A673 (cell line): ENCODE measurements around the gene ADAMTSL2. TPM values are rescaled to one million over a fixed set of nuclear protein-coding genes. Genes with fewer than 3 reads are reported as not detected.

Source experiments
- BruUV-seq: library from RNA; stranded (reverse); fragments of 400-500 nt; replicated peaks from 2 replicates; lab custom pipeline; 2021; lab: Mats Ljungman, UMichigan
- CTCF ChIA-PET: fragments of 300-600 bp; sonication (Branson Sonifier 250); formaldehyde crosslinking; loops from one replicate; lab custom pipeline; 2022; ENCODE audit warnings: antibody characterized with exemption; lab: Charles Lee
- POLR2A ChIA-PET: fragments of 300-600 bp; sonication (Branson Sonifier 250); formaldehyde crosslinking; loops from one replicate; lab custom pipeline; 2022; ENCODE audit warnings: antibody characterized with exemption; ENCODE audit not compliant: low non-redundant PET; lab: Charles Lee
- DNase-seq: peaks from one replicate; pipeline ENCODE4 v3.0.0-alpha.2; 2015; ENCODE audit warnings: low spot score
- H3K27ac ChIP-seq: fragments of 200-600 bp; sonication (generic); 2 replicates; pipeline ENCODE4 v1.5.1; 2016; ENCODE audit warnings: mixed run types, low read depth, mild to moderate bottlenecking, mixed read lengths, antibody characterized with exemption, low read length; ENCODE audit not compliant: poor library complexity, severe bottlenecking
- H3K27me3 ChIP-seq: fragments of 200-600 bp; sonication (generic); replicated peaks from 2 replicates; pipeline ENCODE4 v1.6.1; 2017; ENCODE audit warnings: mixed run types, low read depth, mild to moderate bottlenecking, mixed read lengths, antibody characterized with exemption, low read length; ENCODE audit not compliant: insufficient read depth, poor library complexity
- H3K36me3 ChIP-seq: fragments of 200-600 bp; sonication (generic); 2 replicates; pipeline ENCODE4 v1.6.1; 2016; ENCODE audit warnings: mixed run types, mild to moderate bottlenecking, mixed read lengths, antibody characterized with exemption, low read length; ENCODE audit not compliant: insufficient read depth, poor library complexity, severe bottlenecking
- H3K4me1 ChIP-seq: fragments of 200-600 bp; sonication (generic); 2 replicates; pipeline ENCODE4 v1.6.1; 2017; ENCODE audit warnings: mixed run types, mild to moderate bottlenecking, mixed read lengths, antibody characterized with exemption, low read length; ENCODE audit not compliant: insufficient read depth, poor library complexity, severe bottlenecking
- H3K4me3 ChIP-seq: fragments of 200-600 bp; sonication (generic); 2 replicates; pipeline ENCODE4 v1.5.1; 2016; ENCODE audit warnings: low read depth, mixed run types, mild to moderate bottlenecking, mixed read lengths, low read length; ENCODE audit not compliant: poor library complexity, severe bottlenecking
- H3K9me3 ChIP-seq: fragments of 200-600 bp; sonication (generic); 2 replicates; pipeline ENCODE4 v1.6.1; 2016; ENCODE audit warnings: mixed run types, low read depth, mild to moderate bottlenecking, mixed read lengths, antibody characterized with exemption, low read length; ENCODE audit not compliant: poor library complexity, severe bottlenecking
- CTCF ChIP-seq: fragments of 300-800, 200-600 bp; sonication (generic); conservative IDR thresholded peaks from 2 replicates; pipeline ENCODE4 v1.5.1; 2017; ENCODE audit warnings: low read depth, mild to moderate bottlenecking, antibody characterized with exemption, low read length, moderate library complexity, mixed read lengths
- EZH2 ChIP-seq: fragments of 200-600 bp; sonication (generic); IDR thresholded peaks from 2 replicates; pipeline ENCODE4 v1.6.1; 2017; ENCODE audit warnings: borderline replicate concordance, low read depth, mild to moderate bottlenecking, mixed read lengths, antibody characterized with exemption, low read length; ENCODE audit not compliant: poor library complexity, severe bottlenecking
- intact Hi-C: fragments of 100-400 bp; cut with micrococcal nuclease; formaldehyde crosslinking; loops from one replicate; pipeline ENCODE4 v1.10.0; 2022; ENCODE audit not compliant: unreplicated experiment
- total RNA-seq: library from RNA; stranded (reverse); gene quantifications from 2 replicates; pipeline ENCODE4 v1.2.3, GENCODE V29; 2021

ADAMTSL2 gene
- total RNA-seq, 1 experiment from 2014 or later: 0.06 TPM

DNA sequence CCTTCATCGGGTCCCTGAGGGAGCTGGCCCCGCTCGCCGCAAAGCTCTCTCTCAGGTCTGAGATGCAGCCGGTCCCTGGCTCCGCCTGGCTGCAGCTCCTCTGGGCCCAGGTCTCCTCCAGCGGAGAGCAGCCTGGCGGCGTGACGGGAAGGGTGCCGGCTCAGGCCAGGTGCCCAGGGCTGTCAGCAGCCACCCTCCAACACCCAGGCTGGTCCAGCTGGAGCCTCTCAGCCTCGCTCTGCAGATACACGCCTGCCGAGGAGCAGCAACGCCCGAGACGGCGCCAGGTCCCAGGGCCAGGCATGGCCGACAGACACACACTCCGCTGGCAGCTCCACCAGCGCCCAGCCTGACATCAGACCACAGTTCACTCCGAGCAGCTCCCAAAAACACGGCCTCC, 49.1 kb downstream of the ADAMTSL2 start:
- intact Hi-C loops: no loop called here
- ChIA-PET CTCF (no interaction called here), POLR2A (interaction anchor here (0.7 kb wide), 1 partner anchor 135 kb away, joined by 12 read pairs; no protein-coding TSS in a partner anchor)
- Histone ChIP-seq H3K27me3 (no peaks in the 10 kb centered on the region), H3K4me1 (peaks cover 38% of the 10 kb centered on the region), H3K27ac (no peak overlapping the region), H3K4me3 (no peak overlapping the region), H3K36me3 (no peaks in the 10 kb centered on the region), H3K9me3 (peaks cover 3% of the 10 kb centered on the region)
- no TSS peak for BruUV-seq
- TF ChIP-seq CTCF (no peak), EZH2 (no peak)
- no peak for DNase-seq

DNA sequence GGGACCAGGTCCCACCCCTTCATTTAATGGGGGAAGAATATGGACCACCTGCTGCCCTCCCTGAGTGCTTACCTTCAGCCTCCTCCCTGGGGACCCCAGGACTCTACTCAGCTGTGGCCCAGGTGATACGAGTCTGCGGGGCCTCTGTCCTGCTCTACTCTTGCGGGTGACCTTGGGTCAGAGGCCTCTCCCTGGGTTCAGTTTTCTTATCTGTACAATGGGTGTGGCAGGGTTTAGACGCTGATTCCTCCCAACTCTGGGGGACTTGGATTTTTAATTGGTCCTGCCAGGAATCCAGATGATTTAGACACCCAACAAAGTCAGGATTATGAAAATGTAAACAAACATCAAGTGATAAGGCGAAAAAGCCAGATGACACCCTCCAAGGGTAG, 49.7 kb downstream of the ADAMTSL2 start:
- peaks cover 38% of the 10 kb centered on the region for H3K4me1 ChIP-seq
- intact Hi-C loops: no loop called here
- no peak overlapping the region for H3K4me3 ChIP-seq
- H3K9me3 ChIP-seq: peaks cover 5% of the 10 kb centered on the region
- BruUV-seq: no TSS peak
- no peak for TF ChIP-seq EZH2
- TF ChIP-seq CTCF: no peak
- H3K27me3 ChIP-seq: no peaks in the 10 kb centered on the region
- H3K27ac ChIP-seq: no peak overlapping the region
- no peaks in the 10 kb centered on the region for H3K36me3 ChIP-seq
- POLR2A ChIA-PET: interaction anchor here (0.7 kb wide), 1 partner anchor 135 kb away, joined by 12 read pairs; no protein-coding TSS in a partner anchor
- no peak for DNase-seq
- CTCF ChIA-PET: interaction anchor here (0.6 kb wide), 1 partner anchor 124 kb away, joined by 8 read pairs; the partner anchor contains the start of gene CACFD1

DNA sequence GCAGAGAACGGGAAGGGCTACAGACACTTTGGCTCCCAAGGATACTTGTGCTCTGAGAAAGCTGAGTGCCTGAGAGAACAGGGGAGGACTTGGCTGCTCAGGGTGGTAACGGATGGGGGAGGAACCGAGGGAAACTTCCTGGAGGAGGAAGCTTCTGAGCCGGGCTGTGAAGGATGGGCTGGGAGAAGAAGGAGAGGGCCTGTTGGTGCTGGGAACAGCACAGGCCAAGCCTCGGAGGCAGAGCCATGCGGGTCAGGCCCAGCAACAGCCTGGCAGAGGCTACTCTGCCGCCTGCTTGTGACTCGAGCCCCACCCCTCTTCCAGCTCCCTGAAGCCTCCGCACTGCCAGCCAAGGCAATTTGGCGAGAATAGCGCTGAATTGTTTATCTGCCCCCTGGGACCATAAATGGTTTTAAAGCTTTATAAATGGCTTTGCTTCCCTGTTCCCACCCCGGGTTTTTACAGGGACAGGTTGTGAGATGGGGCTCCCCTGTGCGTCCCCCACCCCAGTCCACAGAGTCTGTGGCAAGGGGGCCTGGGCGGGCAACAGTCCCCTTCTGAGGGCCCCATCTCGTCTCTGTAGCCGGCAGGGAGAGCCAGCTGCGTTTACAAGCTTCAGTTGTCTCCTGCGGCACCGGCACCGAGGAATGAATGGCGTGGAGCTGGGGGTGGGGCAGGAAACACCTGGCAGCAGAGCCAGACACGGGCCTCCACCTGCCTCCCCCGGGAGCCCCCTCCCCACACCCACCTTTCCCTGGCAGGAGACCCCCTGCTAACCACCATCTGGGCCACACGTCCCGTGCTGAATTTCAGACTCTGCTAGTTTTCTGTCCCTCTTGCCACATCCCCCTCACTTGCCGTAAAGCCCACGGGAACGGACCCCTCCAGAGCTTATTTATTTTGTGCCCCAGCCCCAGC, 50.3 kb downstream of the ADAMTSL2 start:
- Histone ChIP-seq H3K4me1 (peaks cover 38% of the 10 kb centered on the region), H3K27ac (peak overlapping the region; percentile 49), H3K9me3 (peaks cover 5% of the 10 kb centered on the region), H3K27me3 (no peaks in the 10 kb centered on the region), H3K4me3 (peak overlapping the region; percentile 11), H3K36me3 (no peaks in the 10 kb centered on the region)
- POLR2A ChIA-PET: no interaction called here
- CTCF ChIA-PET: interaction anchor here (0.6 kb wide), 1 partner anchor 125 kb away, joined by 8 read pairs; the partner anchor contains the start of gene CACFD1
- TF ChIP-seq EZH2: no peak
- TF ChIP-seq CTCF: no peak
- intact Hi-C loops: no loop called here
- BruUV-seq: no TSS peak
- peak; percentile 85 for DNase-seq
